Gastrocnemius medialis (tissue), 4 donors: ENCODE results near the gene PIK3R1. TPM values are rescaled to one million over a fixed set of nuclear protein-coding genes. Genes with fewer than 3 reads are reported as not detected.

ENCODE experiments used
- ATAC-seq, 2 donors: fragments of 150-250 bp; one replicate each; pipeline ENCODE4 v1.9.1; 2016
- DNase-seq, 2 donors: peaks; one replicate each; pipeline ENCODE4 v3.0.0-alpha.2; 2019
- H3K27ac ChIP-seq, 4 donors: fragments of 200-600 bp; sonication (generic); 1 replicate in 1 of 4; 2 replicates in 3 of 4; pipeline ENCODE4 v1.5.1; 2016 to 2018; ENCODE audit warnings: mild to moderate bottlenecking in 2 of 4, moderate library complexity in 1 of 4
- H3K27me3 ChIP-seq, 3 donors: fragments of 200-600 bp; sonication (generic) in 2 of 3; 1 replicate in 1 of 3; 2 replicates in 2 of 3; pipeline versions ENCODE4 v1.5.1 to v1.6.0; 2016 to 2019; ENCODE audit warnings: mild to moderate bottlenecking in 1 of 3, moderate library complexity in 1 of 3
- H3K36me3 ChIP-seq, 2 donors: fragments of 200-600 bp; sonication (generic) in 1 of 2; one replicate each; pipeline ENCODE4 v1.5.1; 2017 to 2018
- H3K4me1 ChIP-seq, 2 donors: fragments of 200-600 bp; sonication (generic) in 1 of 2; one replicate each; pipeline ENCODE4 v1.5.1; 2016 to 2017; ENCODE audit warnings: mild to moderate bottlenecking in 2 of 2
- H3K4me3 ChIP-seq, 4 donors: fragments of 200-600 bp; sonication (generic) in 3 of 4; 1 replicate in 1 of 4; 2 replicates in 3 of 4; pipeline ENCODE4 v1.5.1; 2016 to 2019; ENCODE audit warnings: mild to moderate bottlenecking in 2 of 4
- H3K9me3 ChIP-seq, 3 donors: fragments of 200-600 bp; sonication (generic) in 2 of 3; 1 replicate in 1 of 3; 2 replicates in 2 of 3; pipeline ENCODE4 v1.5.1; 2016 to 2019
- CTCF ChIP-seq, 5 experiments: fragments of 450-650 bp in 3 of 5; fragments of 200-600 bp in 2 of 5; sonication (generic) in 2 of 5; IDR thresholded peaks in 4 of 5; conservative IDR thresholded peaks in 1 of 5; 1 replicate in 4 of 5; 2 replicates in 1 of 5; pipeline ENCODE4 v1.5.1; 2016 to 2019; ENCODE audit warnings: antibody characterized with exemption in 5 of 5, mild to moderate bottlenecking in 3 of 5, moderate library complexity in 3 of 5
- POLR2A ChIP-seq, 2 donors: fragments of 450-650 bp; IDR thresholded peaks; one replicate each; pipeline ENCODE4 v1.6.1; 2017; ENCODE audit warnings: antibody characterized with exemption in 2 of 2, mild to moderate bottlenecking in 2 of 2, moderate library complexity in 2 of 2
- in situ Hi-C, 4 donors: fragments of 200-750 bp; cut with MboI; loops; one replicate each; pipeline versions ENCODE4 v1.15.0 to v1.8.0; 2017; ENCODE audit warnings: low sequenced_read_pairs in 4 of 4
- intact Hi-C: fragments of 100-400 bp; cut with DNase I; formaldehyde crosslinking; loops from one replicate; pipeline ENCODE4 v1.15.1; 2023; ENCODE audit warnings: low total_unique reads
- total RNA-seq, 4 donors: library from RNA; depleted of rRNA; stranded (reverse); fragments of >200 nt; gene quantifications; one replicate each; pipeline versions ENCODE4 v1.1.0 to v1.2.3, GENCODE V29; 2016

Gene PIK3R1
- total RNA-seq, 4 donors from 2014 or later: 87.2 to 129 (median 100) TPM

DNA sequence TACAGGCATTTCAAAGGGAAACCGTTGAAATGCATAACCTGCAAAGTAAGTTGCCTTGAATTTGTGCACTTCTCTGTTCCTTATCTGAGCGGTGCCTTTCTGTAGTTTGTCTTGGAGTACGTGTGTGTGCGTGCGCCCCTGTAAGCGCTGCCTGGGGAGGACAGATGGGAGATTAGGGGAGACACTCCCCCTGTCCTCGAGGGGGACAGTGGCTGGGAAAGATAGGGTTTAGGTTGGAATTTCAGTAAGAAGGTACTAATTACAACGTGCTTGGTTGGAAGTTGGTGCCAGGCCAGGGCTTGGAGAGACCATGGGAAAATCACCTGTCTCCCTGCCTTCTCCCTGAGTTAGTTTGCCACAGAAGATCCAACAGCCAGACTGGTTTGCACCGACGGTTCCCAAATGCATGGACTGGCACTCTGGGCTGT, 73.2 kb downstream of the PIK3R1 start:
- in situ Hi-C loops (loop anchor here (5.0 to 25.0 kb wide), 7 partner anchors 169 to 676 kb away; no protein-coding TSS in a partner anchor), intact Hi-C loops (loop anchor here (1.0 to 5.0 kb wide), 3 partner anchors 55 to 514 kb away; partner anchors contain the start of gene PIK3R1)
- Histone ChIP-seq H3K27me3 (no peaks in the 10 kb centered on the region), H3K36me3 (peaks cover 3 to 20% of the 10 kb centered on the region in 2 donors), H3K4me3 (peak overlapping the region; percentile 59 to 65 (median 64)), H3K9me3 (no peaks in the 10 kb centered on the region), H3K4me1 (peaks cover 69 to 70% of the 10 kb centered on the region in 2 donors), H3K27ac (peak overlapping the region; percentile 88 to 91 (median 90))
- TF ChIP-seq POLR2A (IDR thresholded peaks at IDR 0.05) (no peak), CTCF (IDR thresholded peaks at IDR 0.05 in 4 of 5, conservative IDR thresholded peaks at IDR 0.05 in 1 of 5) (no peak)
- DNase-seq (peak; percentile 24 to 33), ATAC-seq (peak; percentile 35 to 61)

DNA sequence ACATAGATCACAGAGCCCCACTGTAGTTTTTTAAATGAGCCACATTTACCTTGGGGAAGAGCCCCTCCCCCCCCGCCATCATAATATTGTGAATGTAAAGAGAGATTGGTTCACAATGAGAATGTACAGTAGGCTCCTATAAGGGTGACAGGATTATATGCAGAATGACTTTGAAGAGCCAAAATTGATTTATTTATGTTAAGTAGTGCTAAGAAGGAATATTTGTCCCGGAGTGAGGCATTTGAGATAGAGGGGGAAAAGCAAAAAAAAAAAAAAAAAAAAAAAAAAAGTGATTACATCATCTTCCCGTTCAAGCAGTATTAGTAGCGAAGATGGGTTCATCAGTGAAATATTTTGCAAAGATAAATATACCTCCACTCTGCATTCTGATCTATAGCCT, 73.9 kb downstream of the PIK3R1 start:
- DNase-seq (no peak), ATAC-seq (no peak)
- intact Hi-C loops: loop anchor here (2.0 to 5.0 kb wide), 2 partner anchors 75 to 513 kb away; partner anchors contain the start of gene PIK3R1
- Histone ChIP-seq H3K4me1 (peaks cover 69 to 70% of the 10 kb centered on the region in 2 donors), H3K9me3 (no peaks in the 10 kb centered on the region), H3K4me3 (peak overlapping the region; percentile 59 to 65 (median 64)), H3K27me3 (no peaks in the 10 kb centered on the region), H3K27ac (peak overlapping the region; percentile 88 to 91 (median 90)), H3K36me3 (peaks cover 5 to 28% of the 10 kb centered on the region in 2 donors)
- TF ChIP-seq POLR2A (IDR thresholded peaks at IDR 0.05) (no peak), CTCF (IDR thresholded peaks at IDR 0.05 in 4 of 5, conservative IDR thresholded peaks at IDR 0.05 in 1 of 5) (no peak)
- in situ Hi-C loops: loop anchor here (5.0 to 25.0 kb wide), 7 partner anchors 168 to 675 kb away; no protein-coding TSS in a partner anchor

DNA sequence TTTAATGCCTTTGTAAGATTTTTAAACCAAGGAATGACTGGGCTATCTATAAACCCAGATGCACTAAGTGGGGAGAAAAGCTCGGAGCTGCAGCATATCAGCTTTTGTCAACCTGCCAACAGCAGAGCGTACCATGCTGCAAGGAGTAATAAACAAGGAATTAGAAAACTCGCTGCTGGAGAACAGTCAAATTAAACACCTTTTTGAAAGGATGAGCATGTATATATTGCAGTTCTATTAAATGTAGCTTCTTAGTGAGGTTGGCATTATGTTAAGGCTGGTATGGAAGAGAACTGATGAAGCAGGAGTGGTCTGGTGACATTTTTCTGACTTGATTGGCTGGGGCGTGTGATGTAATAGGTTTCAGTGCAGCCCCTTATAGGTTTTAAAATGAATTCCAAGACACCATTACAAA, 74.7 kb downstream of the PIK3R1 start:
- H3K27ac ChIP-seq: peak overlapping the region; percentile 88 to 91 (median 90)
- no peaks in the 10 kb centered on the region for H3K9me3 ChIP-seq
- no peak for TF ChIP-seq POLR2A (IDR thresholded peaks at IDR 0.05)
- TF ChIP-seq CTCF (IDR thresholded peaks at IDR 0.05 in 4 of 5, conservative IDR thresholded peaks at IDR 0.05 in 1 of 5): no peak
- in situ Hi-C loops (loop anchor here in 2 of 4 donors (25.0 kb wide), 2 partner anchors 422 to 672 kb away; no protein-coding TSS in a partner anchor), intact Hi-C loops (no loop called here)
- no peaks in the 10 kb centered on the region for H3K27me3 ChIP-seq
- DNase-seq (peak in 1 of 2 donors; percentile 32), ATAC-seq (no peak)
- H3K36me3 ChIP-seq: peaks cover 6 to 34% of the 10 kb centered on the region in 2 donors
- H3K4me3 ChIP-seq: peak overlapping the region; percentile 59 to 65 (median 64)
- H3K4me1 ChIP-seq: peaks cover 66 to 69% of the 10 kb centered on the region in 2 donors

DNA sequence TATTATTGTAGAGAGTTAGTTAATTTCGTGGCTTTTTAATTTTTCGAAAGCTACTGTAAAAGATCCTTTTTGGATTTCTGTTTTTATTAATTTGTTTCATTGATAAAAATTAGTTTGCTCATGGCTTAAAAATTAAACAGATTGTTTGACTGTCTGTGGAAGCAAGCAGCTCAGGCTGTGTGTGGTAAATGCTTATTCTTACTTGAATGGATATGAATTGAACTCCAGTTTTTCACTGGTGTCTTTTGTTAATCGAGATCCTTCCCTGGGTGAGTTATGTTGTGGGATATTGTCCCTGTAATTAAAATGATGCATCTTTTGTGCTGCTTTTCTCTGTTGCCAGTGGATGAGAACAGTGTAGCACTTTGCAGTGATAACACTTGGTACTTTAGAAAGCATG, 75.3 kb downstream of the PIK3R1 start:
- no peak for ATAC-seq
- H3K36me3 ChIP-seq: peaks cover 8 to 36% of the 10 kb centered on the region in 2 donors
- TF ChIP-seq POLR2A (IDR thresholded peaks at IDR 0.05) (no peak), CTCF (IDR thresholded peaks at IDR 0.05 in 4 of 5, conservative IDR thresholded peaks at IDR 0.05 in 1 of 5) (no peak)

More for the DNA sequence above, 75.3 kb downstream of the PIK3R1 start:
- intact Hi-C loops: no loop called here
- peak overlapping the region in 3 of 4 donors; percentile 59 to 64 (median 64) for H3K4me3 ChIP-seq
- DNase-seq: no peak
- H3K27me3 ChIP-seq: no peaks in the 10 kb centered on the region
- H3K4me1 ChIP-seq: peaks cover 61 to 65% of the 10 kb centered on the region in 2 donors
- H3K9me3 ChIP-seq: no peaks in the 10 kb centered on the region
- in situ Hi-C loops: loop anchor here in 2 of 4 donors (25.0 kb wide), 2 partner anchors 421 to 671 kb away; no protein-coding TSS in a partner anchor
- H3K27ac ChIP-seq: peak overlapping the region; percentile 88 to 91 (median 90)
